Smooth muscle cell (in vitro differentiated cells): Measurements from ENCODE around the gene DHRS13. TPM values are rescaled to one million over a fixed set of nuclear protein-coding genes. Genes with fewer than 3 reads are reported as not detected.

Source experiments
- DNase-seq: peaks from one replicate; lab custom pipeline; 2025; ENCODE audit not compliant: unreplicated experiment; lab: John Stamatoyannopoulos, UW
- H2AFZ ChIP-seq: fragments of 200-600 bp; sonication (generic); 2 replicates; pipeline ENCODE4 v1.6.0; 2016; ENCODE audit warnings: antibody characterized with exemption, low read depth, mild to moderate bottlenecking
- H3F3A ChIP-seq: fragments of 200-600 bp; sonication (generic); 2 replicates; pipeline ENCODE4 v1.6.0; 2017; ENCODE audit warnings: antibody characterized with exemption, low read depth
- H3K27ac ChIP-seq: fragments of 200-600 bp; sonication (generic); 2 replicates; pipeline ENCODE4 v1.5.1; 2016; ENCODE audit warnings: low read depth, mild to moderate bottlenecking
- H3K27me3 ChIP-seq: fragments of 200-600 bp; sonication (generic); 2 replicates; pipeline ENCODE4 v1.6.1; 2016; ENCODE audit warnings: low read depth, mild to moderate bottlenecking
- H3K36me3 ChIP-seq: fragments of 200-600 bp; sonication (generic); 2 replicates; pipeline ENCODE4 v1.5.1; 2016; ENCODE audit warnings: low read depth
- H3K4me1 ChIP-seq: fragments of 200-600 bp; sonication (generic); 2 replicates; pipeline ENCODE4 v1.5.1; 2016; ENCODE audit warnings: low read depth
- H3K4me2 ChIP-seq: fragments of 200-600 bp; sonication (generic); 2 replicates; pipeline ENCODE4 v1.6.0; 2016; ENCODE audit warnings: mild to moderate bottlenecking
- H3K4me3 ChIP-seq: fragments of 200-600 bp; sonication (generic); 2 replicates; pipeline ENCODE4 v1.5.1; 2016; ENCODE audit warnings: mild to moderate bottlenecking
- H3K79me2 ChIP-seq: fragments of 200-600 bp; sonication (generic); 2 replicates; pipeline ENCODE4 v1.6.0; 2016; ENCODE audit warnings: low read depth, mild to moderate bottlenecking
- H3K9ac ChIP-seq: fragments of 200-600 bp; sonication (generic); 2 replicates; pipeline ENCODE4 v1.6.0; 2016; ENCODE audit warnings: low read depth
- H3K9me3 ChIP-seq: fragments of 200-600 bp; sonication (generic); replicated peaks from 2 replicates; pipeline ENCODE4 v1.5.1; 2016; ENCODE audit warnings: low read depth
- H4K20me1 ChIP-seq: fragments of 200-600 bp; sonication (generic); 2 replicates; pipeline ENCODE4 v1.6.0; 2016; ENCODE audit warnings: low read depth
- CTCF ChIP-seq: fragments of 200-600 bp; sonication (generic); IDR thresholded peaks from 2 replicates; pipeline ENCODE4 v1.5.1; 2017; ENCODE audit warnings: borderline replicate concordance, mild to moderate bottlenecking, antibody characterized with exemption; ENCODE audit not compliant: insufficient read depth, poor library complexity, severe bottlenecking
- WGBS: methylation state at CpG from one replicate; pipeline ENCODE4 v1.1.7; 2016; ENCODE audit warnings: low lambda C conversion rate; 5-methylcytosine and 5-hydroxymethylcytosine counted together
- polyA plus RNA-seq: library from polyadenylated mRNA; unstranded; fragments of >200 nt; fragmentation: Nextera tagmentation; extraction: Ambion mirVana; gene quantifications from 2 replicates; pipeline ENCODE4 v1.2.1, GENCODE V29; 2016
- total RNA-seq: library from RNA; depleted of rRNA; stranded (reverse); fragments of >200 nt; gene quantifications from 2 replicates; pipeline ENCODE4 v1.2.3, GENCODE V29; 2014

DHRS13 gene
- total and polyA plus RNA-seq, 2 experiments from 2014 or later: 6.0 to 10.1 TPM

GRCh38 chr17:28941251-28941650, 38.4 kb upstream of the DHRS13 start:
- H3K4me1 ChIP-seq: peaks cover 46% of the 10 kb centered on the region
- H2AFZ ChIP-seq: no peak overlapping the region
- DNase-seq: no peak
- no peak for TF ChIP-seq CTCF
- H3K9me3 ChIP-seq: no peaks in the 10 kb centered on the region
- no peak overlapping the region for H3K27ac ChIP-seq
- 87% methylated on average over 1 of the region's 1 CpG for WGBS
- H3K4me3 ChIP-seq: no peak overlapping the region
- H3K36me3 ChIP-seq: peaks cover 3% of the 10 kb centered on the region
- no peak overlapping the region for H3K4me2 ChIP-seq
- H3F3A ChIP-seq: peaks cover 3% of the 10 kb centered on the region
- peaks cover 100% of the 10 kb centered on the region for H3K79me2 ChIP-seq
- H3K27me3 ChIP-seq: no peaks in the 10 kb centered on the region
- no peak overlapping the region for H3K9ac ChIP-seq
- peaks cover 100% of the 10 kb centered on the region for H4K20me1 ChIP-seq

GRCh38 chr17:28940675-28941074, 37.8 kb upstream of the DHRS13 start:
- peaks cover 3% of the 10 kb centered on the region for H3K36me3 ChIP-seq
- 86% methylated on average over 3 of the region's 3 CpGs for WGBS
- H3K27me3 ChIP-seq: no peaks in the 10 kb centered on the region
- DNase-seq: no peak
- no peak overlapping the region for H3K27ac ChIP-seq
- no peak overlapping the region for H3K9ac ChIP-seq
- H3K9me3 ChIP-seq: no peaks in the 10 kb centered on the region
- no peak for TF ChIP-seq CTCF
- peaks cover 100% of the 10 kb centered on the region for H3K79me2 ChIP-seq
- H3F3A ChIP-seq: peaks cover 3% of the 10 kb centered on the region
- no peak overlapping the region for H2AFZ ChIP-seq
- H3K4me3 ChIP-seq: no peak overlapping the region
- peaks cover 43% of the 10 kb centered on the region for H3K4me1 ChIP-seq
- H3K4me2 ChIP-seq: no peak overlapping the region
- H4K20me1 ChIP-seq: peaks cover 100% of the 10 kb centered on the region

GRCh38 chr17:28940142-28940541, 37.3 kb upstream of the DHRS13 start:
- no peak overlapping the region for H3K27ac ChIP-seq
- no peaks in the 10 kb centered on the region for H3K27me3 ChIP-seq
- peaks cover 100% of the 10 kb centered on the region for H3K79me2 ChIP-seq
- H4K20me1 ChIP-seq: peaks cover 100% of the 10 kb centered on the region
- no peak overlapping the region for H3K4me3 ChIP-seq
- TF ChIP-seq CTCF: no peak
- no peak overlapping the region for H3K4me2 ChIP-seq
- WGBS: 89% methylated on average over 3 of the region's 3 CpGs
- H3K36me3 ChIP-seq: peaks cover 3% of the 10 kb centered on the region
- peaks cover 43% of the 10 kb centered on the region for H3K4me1 ChIP-seq
- H3F3A ChIP-seq: peaks cover 3% of the 10 kb centered on the region
- no peak overlapping the region for H2AFZ ChIP-seq
- H3K9me3 ChIP-seq: no peaks in the 10 kb centered on the region
- no peak for DNase-seq
- H3K9ac ChIP-seq: no peak overlapping the region

- peaks cover 43% of the 10 kb centered on the region for H3K4me1 ChIP-seq
- no peak overlapping the region for H3K27ac ChIP-seq
- H3K36me3 ChIP-seq: peaks cover under 1% of the 10 kb centered on the region
- TF ChIP-seq CTCF: no peak
- no peak overlapping the region for H3K4me2 ChIP-seq
- H4K20me1 ChIP-seq: peaks cover 100% of the 10 kb centered on the region
- H3K4me3 ChIP-seq: no peak overlapping the region
- H3K9ac ChIP-seq: no peak overlapping the region
- H3F3A ChIP-seq: no peaks in the 10 kb centered on the region
- no peaks in the 10 kb centered on the region for H3K9me3 ChIP-seq
- DNase-seq: no peak
- no peaks in the 10 kb centered on the region for H3K27me3 ChIP-seq
- H3K79me2 ChIP-seq: peaks cover 99% of the 10 kb centered on the region
- no peak overlapping the region for H2AFZ ChIP-seq
Observed at GRCh38 chr17:28938552-28938951, 35.7 kb upstream of the DHRS13 start.
